MCF 10A (cell line): ENCODE data around the gene FSCN2. TPM values are rescaled to one million over a fixed set of nuclear protein-coding genes. Genes with fewer than 3 reads are reported as not detected.

Experiments used
- BruUV-seq: library from RNA; stranded (reverse); fragments of 400-500 nt; replicated peaks from 2 replicates; lab custom pipeline; 2021; lab: Mats Ljungman, UMichigan
- CTCF ChIA-PET: fragments of 300-600 bp; sonication (Branson Sonifier 250); formaldehyde crosslinking; extraction: SDS; loops from one replicate; lab custom pipeline; 2021; ENCODE audit warnings: antibody characterized with exemption, inconsistent platforms; lab: Yijun Ruan, JAX
- POLR2A ChIA-PET: fragments of 300-600, 350-650 bp; sonication (Branson Sonifier 250); formaldehyde crosslinking; extraction: SDS; loops from one replicate; lab custom pipeline; 2020; ENCODE audit warnings: antibody characterized with exemption, inconsistent platforms; lab: Yijun Ruan, JAX
- DNase-seq: peaks from one replicate; pipeline ENCODE4 v3.0.0-alpha.2; 2018; ENCODE audit not compliant: unreplicated experiment
- H3K27ac Mint-ChIP-seq: one replicate; pipeline ENCODE4 v1.8.0; 2022; ENCODE audit warnings: mild to moderate bottlenecking, low read depth, mixed read lengths; ENCODE audit not compliant: unreplicated experiment
- H3K27me3 Mint-ChIP-seq: one replicate; pipeline ENCODE4 v1.8.0; 2022; ENCODE audit warnings: mixed read lengths; ENCODE audit not compliant: insufficient read depth, unreplicated experiment
- H3K36me3 Mint-ChIP-seq: one replicate; pipeline ENCODE4 v1.8.0; 2022; ENCODE audit warnings: mild to moderate bottlenecking, moderate library complexity, mixed read lengths; ENCODE audit not compliant: insufficient read depth, unreplicated experiment
- H3K4me1 Mint-ChIP-seq: one replicate; pipeline ENCODE4 v1.8.0; 2022; ENCODE audit warnings: mixed read lengths; ENCODE audit not compliant: insufficient read depth, unreplicated experiment
- H3K4me3 Mint-ChIP-seq: one replicate; pipeline ENCODE4 v1.8.0; 2022; ENCODE audit warnings: mild to moderate bottlenecking, moderate library complexity, mixed read lengths; ENCODE audit not compliant: unreplicated experiment
- H3K9me3 Mint-ChIP-seq: one replicate; pipeline ENCODE4 v1.8.0; 2022; ENCODE audit warnings: mixed read lengths; ENCODE audit not compliant: unreplicated experiment
- intact Hi-C: fragments of 100-400 bp; cut with micrococcal nuclease; formaldehyde crosslinking; loops from 2 replicates; pipeline ENCODE4 v1.14.1; 2022
- total RNA-seq: library from RNA; stranded (reverse); gene quantifications from 2 replicates; pipeline ENCODE4 v1.2.3, GENCODE V29; 2022
- TF ChIP-seq, protein P1 (sequence below): fragments of 200-600 bp; IDR thresholded peaks from one replicate; pipeline ENCODE4 v1.8.0; 2022; ENCODE audit warnings: antibody characterized with exemption, mild to moderate bottlenecking; ENCODE audit not compliant: unreplicated experiment

Gene FSCN2
- total RNA-seq, 1 experiment from 2014 or later: not detected

DNA sequence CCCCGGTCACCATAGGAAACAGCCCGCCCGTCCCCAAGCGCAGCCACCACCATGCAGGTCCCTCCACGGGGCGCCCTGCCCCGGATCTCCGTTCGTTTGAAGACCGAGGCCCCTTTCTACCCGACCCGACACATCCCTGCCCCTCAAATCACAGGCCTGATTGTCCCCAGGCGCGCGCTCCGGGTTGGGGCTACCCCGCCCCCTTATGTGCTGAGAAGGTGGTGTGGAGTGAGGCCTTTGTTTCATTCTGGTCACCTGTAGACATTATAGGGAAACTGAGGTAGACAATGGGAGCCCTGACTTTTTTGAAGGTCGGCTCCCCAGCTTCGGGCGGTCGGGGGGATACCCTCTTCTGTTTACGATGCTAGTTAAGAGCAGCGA is 14.8 kb upstream of the FSCN2 start:
- no peaks in the 10 kb centered on the region for H3K27me3 Mint-ChIP-seq
- H3K4me3 Mint-ChIP-seq: peak overlapping the region; percentile 92
- peak overlapping the region; percentile 89 for H3K27ac Mint-ChIP-seq
- CTCF ChIA-PET: interaction anchor here (0.6 kb wide), 1 partner anchor 82 kb away, joined by 3 read pairs; no protein-coding TSS in a partner anchor
- peaks cover 52% of the 10 kb centered on the region for H3K36me3 Mint-ChIP-seq
- no peaks in the 10 kb centered on the region for H3K9me3 Mint-ChIP-seq
- BruUV-seq: no TSS peak
- peaks cover 25% of the 10 kb centered on the region for H3K4me1 Mint-ChIP-seq
- POLR2A ChIA-PET: interaction anchor here (0.5 to 9.4 kb wide), 10 partner anchors 39 to 274 kb away, joined by 3 to 169 read pairs (median 6); partner anchors contain the start of genes BAHCC1, FAAP100, NDUFAF8 and SLC38A10
- TF ChIP-seq, protein P1, sequence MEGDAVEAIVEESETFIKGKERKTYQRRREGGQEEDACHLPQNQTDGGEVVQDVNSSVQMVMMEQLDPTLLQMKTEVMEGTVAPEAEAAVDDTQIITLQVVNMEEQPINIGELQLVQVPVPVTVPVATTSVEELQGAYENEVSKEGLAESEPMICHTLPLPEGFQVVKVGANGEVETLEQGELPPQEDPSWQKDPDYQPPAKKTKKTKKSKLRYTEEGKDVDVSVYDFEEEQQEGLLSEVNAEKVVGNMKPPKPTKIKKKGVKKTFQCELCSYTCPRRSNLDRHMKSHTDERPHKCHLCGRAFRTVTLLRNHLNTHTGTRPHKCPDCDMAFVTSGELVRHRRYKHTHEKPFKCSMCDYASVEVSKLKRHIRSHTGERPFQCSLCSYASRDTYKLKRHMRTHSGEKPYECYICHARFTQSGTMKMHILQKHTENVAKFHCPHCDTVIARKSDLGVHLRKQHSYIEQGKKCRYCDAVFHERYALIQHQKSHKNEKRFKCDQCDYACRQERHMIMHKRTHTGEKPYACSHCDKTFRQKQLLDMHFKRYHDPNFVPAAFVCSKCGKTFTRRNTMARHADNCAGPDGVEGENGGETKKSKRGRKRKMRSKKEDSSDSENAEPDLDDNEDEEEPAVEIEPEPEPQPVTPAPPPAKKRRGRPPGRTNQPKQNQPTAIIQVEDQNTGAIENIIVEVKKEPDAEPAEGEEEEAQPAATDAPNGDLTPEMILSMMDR: no peak
- DNase-seq: peak; percentile 74
- intact Hi-C loops: loop anchor here (2.0 kb wide), 1 partner anchor 87 kb away; no protein-coding TSS in a partner anchor

DNA sequence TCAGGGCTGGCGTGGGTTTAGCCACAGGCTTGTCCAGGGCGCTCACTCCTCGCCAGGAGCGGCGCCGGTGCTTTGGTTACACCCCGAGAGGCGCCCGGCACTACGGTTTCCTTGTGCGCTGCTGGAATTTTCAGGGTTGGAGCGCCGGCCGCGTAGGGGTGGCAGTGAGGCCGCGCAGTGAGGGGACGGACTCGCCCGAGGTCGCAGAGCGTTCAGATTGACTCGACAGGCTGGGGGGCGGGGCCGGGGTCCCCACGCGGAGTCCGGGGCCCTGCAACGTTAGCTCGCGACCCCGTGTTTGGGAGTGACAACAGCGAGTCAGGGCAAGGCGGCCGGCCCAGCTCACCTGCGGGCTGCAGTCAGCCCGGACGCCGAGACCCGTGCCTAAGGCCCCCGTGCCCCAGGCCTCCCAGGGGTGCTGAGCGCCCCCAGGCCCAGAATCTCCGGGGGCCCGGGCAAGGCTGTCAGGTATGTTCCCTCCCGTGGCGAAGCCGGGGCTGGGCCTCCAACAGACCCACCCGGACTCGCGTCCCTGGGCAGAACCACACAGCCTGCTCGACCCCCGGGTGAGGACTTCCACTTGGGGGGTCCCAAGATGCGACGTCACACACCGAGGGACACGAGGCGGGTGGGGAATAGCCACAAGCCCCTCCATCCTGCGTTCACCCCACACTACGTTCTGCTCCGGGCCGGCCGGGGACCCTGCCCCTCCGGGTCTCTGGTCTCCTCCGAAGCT is 14.3 kb upstream of the FSCN2 start:
- H3K4me1 Mint-ChIP-seq: peaks cover 23% of the 10 kb centered on the region
- POLR2A ChIA-PET: interaction anchor here (0.5 to 9.4 kb wide), 15 partner anchors 9 to 275 kb away, joined by 3 to 169 read pairs (median 4); partner anchors contain the start of genes BAHCC1, FAAP100, NDUFAF8 and SLC38A10
- peaks cover 47% of the 10 kb centered on the region for H3K36me3 Mint-ChIP-seq
- peak; percentile 81 for DNase-seq
- peak overlapping the region; percentile 92 for H3K4me3 Mint-ChIP-seq
- no peaks in the 10 kb centered on the region for H3K9me3 Mint-ChIP-seq
- CTCF ChIA-PET: interaction anchor here (0.6 kb wide), 2 partner anchors 82 to 88 kb away, joined by 3 read pairs; no protein-coding TSS in a partner anchor
- H3K27ac Mint-ChIP-seq: peak overlapping the region; percentile 89
- H3K27me3 Mint-ChIP-seq: no peaks in the 10 kb centered on the region
- intact Hi-C loops: loop anchor here (2.0 kb wide), 1 partner anchor 87 kb away; no protein-coding TSS in a partner anchor
- TF ChIP-seq, protein P1: no peak
- no TSS peak for BruUV-seq

DNA sequence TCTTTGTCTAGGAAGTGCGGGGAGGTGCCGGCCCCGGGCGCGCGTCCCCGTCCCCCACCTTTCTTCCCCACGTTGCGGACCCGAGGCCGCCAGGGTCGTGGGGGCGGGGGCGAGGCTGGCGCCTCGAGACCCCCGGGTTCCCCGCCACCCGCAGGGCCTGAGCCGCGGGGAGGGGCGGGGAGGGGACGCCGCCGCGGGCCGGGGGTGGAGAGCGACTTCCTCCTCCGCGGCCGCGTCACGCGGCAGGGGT is 13.8 kb upstream of the FSCN2 start:
- no TSS peak for BruUV-seq
- H3K4me3 Mint-ChIP-seq: peak overlapping the region; percentile 92
- ChIA-PET POLR2A (interaction anchor here (0.6 to 9.4 kb wide), 9 partner anchors 9 to 275 kb away, joined by 3 to 169 read pairs (median 3); partner anchors contain the start of genes BAHCC1, FAAP100, NDUFAF8 and TEPSIN), CTCF (interaction anchor here (0.6 kb wide), 1 partner anchor 88 kb away, joined by 3 read pairs; no protein-coding TSS in a partner anchor)
- peak overlapping the region; percentile 89 for H3K27ac Mint-ChIP-seq
- no peak for DNase-seq
- H3K27me3 Mint-ChIP-seq: no peaks in the 10 kb centered on the region
- no peaks in the 10 kb centered on the region for H3K9me3 Mint-ChIP-seq
- H3K4me1 Mint-ChIP-seq: peaks cover 18% of the 10 kb centered on the region
- intact Hi-C loops: no loop called here
- TF ChIP-seq, protein P1: no peak
- peaks cover 42% of the 10 kb centered on the region for H3K36me3 Mint-ChIP-seq

DNA sequence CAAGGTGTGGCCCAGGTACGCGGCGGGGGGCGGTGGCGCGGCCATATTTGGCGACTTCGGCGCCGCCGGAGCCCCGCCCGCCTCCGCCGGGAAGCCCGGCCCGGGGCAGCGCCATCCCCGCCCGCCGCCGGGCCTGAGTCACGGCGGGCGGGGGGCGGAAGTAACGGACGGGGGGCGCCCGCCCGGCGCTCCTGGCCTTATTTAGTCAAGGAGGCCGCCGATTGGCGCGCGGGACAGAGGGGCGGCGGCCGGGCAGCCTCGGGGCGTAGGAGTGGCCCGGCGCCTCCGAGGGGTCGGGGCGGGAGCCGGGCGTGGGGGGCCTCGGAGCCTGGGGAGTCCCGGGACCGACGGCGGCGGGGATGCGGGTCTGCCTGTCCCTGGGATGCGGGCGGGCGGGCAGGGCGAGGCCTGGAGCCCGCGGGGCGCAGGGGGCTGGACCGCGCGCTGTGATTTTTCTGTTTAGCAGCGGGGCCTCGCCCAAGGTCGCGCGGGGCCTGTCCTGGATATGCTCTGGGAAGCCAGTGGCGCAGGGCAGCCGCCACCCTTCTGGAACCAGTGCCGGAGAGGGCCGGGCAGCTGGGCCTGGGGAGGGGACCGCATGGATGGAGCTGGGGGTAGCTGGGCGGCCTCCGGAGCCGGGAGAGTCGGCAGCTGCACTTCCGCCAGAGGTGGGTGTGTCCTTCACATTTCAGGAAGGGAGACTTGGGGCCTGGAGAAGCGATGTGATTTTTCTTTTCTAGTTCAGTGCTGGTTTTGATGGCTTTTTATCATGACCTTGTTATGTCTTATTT is 13.2 kb upstream of the FSCN2 start:
- intact Hi-C loops: no loop called here
- peaks cover 13% of the 10 kb centered on the region for H3K4me1 Mint-ChIP-seq
- peaks cover 36% of the 10 kb centered on the region for H3K36me3 Mint-ChIP-seq
- ChIA-PET CTCF (interaction anchor here (0.5 to 0.6 kb wide), 2 partner anchors 63 to 87 kb away, joined by 3 read pairs; no protein-coding TSS in a partner anchor), POLR2A (interaction anchor here (0.6 to 9.4 kb wide), 9 partner anchors 8 to 169 kb away, joined by 3 to 169 read pairs (median 4); partner anchors contain the start of genes ARL16, BAHCC1, FAAP100 and HGS)
- peak overlapping the region; percentile 89 for H3K27ac Mint-ChIP-seq
- DNase-seq: peak; percentile 67
- H3K9me3 Mint-ChIP-seq: no peaks in the 10 kb centered on the region
- no TSS peak for BruUV-seq
- no peaks in the 10 kb centered on the region for H3K27me3 Mint-ChIP-seq
- TF ChIP-seq, protein P1: no peak
- H3K4me3 Mint-ChIP-seq: peak overlapping the region; percentile 92
